ENCODE data around the gene VPS26B.
"Not testable (repeated sequence)": the region's sequence is repeated elsewhere in the genome, so short reads cannot be mapped to it uniquely, and the experiment has no call there.

VPS26B gene

DNA sequence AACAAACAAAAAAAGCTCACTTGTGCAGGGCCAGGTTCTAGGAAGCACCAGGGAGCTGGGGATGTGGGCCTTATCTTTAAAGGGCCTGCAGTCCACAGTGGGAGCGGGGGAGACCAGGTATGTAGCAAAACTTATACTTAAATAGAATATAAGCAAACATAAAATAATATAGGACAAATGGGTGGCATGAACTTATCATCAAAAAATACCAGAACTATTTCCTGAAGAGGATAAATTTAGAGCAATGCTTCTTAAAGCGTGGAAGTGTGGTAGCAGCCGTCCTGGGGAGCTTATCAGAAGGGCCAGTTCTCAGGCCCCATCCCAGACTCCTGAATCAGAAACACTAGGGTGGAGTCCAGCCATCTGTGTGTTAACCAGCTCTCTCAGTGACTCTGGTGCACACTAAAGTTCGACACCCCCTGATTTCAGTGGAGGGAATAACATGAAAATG is 9.3 kb downstream of the VPS26B start:
- no peak for DNase-seq

DNA sequence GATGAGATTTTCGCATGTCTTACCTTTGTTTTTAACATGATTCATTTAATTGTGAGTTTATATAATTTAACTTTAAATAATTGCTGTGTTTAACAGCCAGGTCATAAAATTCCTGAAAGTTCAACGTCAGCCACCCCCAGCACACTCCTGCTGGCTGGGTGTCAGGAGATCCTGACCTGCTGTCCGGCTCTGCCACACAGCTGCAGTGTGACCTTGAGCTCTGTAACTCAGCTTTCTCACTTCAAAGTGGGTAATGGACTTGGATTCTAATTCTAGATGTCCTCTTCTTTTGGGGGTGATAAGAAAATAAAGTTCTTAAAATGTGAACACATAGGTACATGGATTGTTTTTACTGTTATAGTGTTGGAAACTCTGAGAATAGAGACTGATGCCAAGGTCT is 10.9 kb downstream of the VPS26B start:
- no peak for DNase-seq

DNA sequence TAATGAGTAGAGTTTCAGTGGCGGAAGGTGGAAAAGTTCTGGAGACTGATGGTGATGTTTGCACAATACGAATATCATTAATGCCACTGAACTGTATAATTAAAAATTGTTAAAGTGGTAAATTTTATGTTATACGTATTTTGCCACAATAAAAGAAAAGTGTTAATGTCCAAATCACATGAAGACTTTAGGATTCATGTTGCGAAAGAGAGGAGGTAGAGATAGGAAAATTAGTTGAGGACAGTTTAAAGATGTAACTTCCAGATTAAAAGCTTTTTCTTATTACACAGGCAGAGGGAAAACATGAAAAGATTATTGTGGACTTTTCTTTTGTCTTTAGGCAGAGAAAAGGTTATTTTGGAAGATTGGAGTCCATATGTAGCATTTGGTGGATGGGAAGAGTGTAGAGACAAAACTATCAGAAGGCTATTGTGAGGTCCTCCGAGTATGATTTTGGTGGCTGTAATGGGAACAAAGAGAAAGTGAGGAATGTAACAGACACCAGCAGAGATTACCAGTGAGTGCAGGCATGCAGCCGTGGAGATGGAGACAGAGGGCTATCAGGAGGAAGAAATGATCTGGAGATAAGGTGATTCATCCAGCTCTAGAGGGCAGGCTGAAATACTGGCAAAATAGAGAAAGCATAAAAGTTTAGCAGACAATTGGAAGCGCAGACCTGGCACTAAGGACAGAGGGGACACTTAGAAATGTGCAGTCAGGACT is 12.5 kb downstream of the VPS26B start:
- no peak for DNase-seq

DNA sequence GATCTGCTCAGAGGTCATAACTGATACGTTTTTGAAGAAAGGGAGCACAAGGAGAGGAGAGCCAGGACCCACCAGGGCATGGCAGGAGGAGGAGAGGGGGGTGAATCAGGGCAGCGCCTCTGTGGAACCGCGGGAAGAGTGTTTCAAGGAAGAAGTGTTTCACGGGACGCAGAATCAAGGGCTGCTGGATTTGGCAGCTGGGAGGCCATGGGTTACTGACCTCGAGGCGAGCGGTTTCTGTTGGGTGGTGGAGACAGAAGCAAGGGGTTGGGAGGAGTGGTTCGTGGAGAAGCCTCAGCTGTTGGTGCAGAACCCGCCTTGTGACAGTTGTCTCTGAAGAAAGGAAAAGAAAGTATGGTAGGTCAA is 13.1 kb downstream of the VPS26B start:
- no peak for DNase-seq

DNA sequence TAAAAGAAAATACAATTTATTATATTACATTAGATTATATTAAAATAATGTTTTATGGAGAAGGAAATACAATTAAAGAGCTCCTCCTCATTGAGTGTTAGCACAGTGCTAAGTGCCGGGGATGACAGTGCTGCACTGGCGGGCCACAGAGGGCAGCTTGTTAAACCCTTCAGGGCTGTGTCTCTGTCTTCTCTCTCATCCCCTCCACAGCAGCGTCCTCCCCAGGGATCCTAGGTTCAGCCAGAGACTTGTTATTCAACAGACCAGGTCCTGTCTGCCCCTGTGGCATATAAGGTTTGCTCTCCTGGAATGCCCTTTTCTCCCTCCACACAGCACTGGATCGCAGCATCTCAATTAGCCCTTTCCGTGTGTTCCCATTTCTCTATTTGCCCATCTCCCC is 14.5 kb downstream of the VPS26B start:
- no peak for DNase-seq

DNA sequence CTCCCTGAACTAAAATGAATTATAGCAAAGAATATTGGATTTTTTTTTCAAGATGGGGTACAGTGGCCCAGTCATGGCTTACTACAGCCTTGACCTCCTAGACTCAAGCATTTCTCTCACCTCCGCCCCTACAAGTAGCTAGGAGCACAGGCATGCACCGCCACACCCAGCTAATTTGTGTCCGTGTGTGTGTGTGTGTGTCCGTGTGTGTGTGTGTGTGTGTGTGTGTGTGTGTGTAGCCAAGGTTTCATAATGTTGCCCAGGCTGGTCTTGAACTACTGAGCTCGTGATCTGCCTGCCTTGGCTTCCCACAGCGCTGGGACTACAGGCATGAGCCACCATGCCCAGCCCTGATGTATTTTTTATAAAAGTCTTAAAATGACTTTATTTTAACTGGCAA is 16.1 kb downstream of the VPS26B start:
- DNase-seq = no peak

DNA sequence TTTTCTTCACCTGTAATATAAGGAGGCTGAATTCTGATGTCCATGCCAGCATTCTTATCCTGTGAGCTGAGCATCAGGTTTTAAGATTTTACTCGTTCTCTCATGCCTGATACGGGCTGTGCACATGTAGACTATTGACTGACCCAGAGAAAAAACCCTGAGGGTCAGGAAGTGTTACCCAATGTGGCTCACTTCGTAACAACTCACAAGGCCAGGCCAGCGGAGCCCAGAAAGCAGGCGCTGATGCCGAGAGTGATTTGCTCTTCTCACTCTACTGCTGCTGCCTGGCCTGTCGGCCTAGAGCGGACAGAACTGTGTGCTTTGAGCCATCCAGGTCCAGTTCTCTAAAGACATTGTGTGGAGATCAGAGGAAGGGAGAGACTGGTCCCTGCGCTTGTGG is 17.9 kb downstream of the VPS26B start:
- DNase-seq = no peak

DNA sequence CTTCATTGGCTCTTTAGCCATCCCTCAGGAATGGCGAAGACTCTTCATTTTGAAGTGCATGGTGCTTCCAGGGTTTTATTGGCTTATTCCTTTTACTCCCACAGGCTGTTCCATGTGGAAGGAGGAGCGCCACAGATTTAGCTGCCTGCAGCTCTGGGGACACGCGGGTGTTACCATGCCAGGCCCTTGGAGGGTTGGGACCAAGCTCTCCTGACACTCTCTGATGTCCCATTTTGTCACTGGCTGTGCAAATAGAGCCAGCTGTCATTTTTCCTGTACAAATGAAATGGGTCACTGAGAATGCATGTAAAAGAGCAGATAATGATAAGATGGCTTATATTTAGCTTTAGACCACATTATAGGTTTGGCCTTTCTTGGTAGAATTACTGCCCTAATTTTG is 19.4 kb downstream of the VPS26B start:
- no peak for DNase-seq

DNA sequence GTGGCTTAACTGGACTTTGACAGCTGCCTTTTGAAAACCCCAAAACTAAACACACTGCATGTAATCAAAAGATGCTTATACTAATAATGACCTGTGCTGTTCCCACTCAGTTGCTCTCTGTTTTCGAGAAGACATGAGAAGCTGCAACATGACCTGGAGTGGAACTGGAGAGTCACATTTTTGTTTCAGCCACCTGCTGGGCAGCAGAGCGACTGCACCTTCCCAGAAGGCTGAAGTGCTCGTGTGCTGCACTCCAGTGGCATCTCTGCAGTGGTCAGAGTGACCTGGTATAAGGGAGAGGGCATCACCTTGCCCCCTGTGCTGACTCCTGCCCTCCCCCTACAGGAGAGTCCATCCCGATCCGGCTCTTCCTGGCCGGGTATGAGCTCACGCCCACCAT is 20.1 kb downstream of the VPS26B start:
- DNase-seq = no peak

DNA sequence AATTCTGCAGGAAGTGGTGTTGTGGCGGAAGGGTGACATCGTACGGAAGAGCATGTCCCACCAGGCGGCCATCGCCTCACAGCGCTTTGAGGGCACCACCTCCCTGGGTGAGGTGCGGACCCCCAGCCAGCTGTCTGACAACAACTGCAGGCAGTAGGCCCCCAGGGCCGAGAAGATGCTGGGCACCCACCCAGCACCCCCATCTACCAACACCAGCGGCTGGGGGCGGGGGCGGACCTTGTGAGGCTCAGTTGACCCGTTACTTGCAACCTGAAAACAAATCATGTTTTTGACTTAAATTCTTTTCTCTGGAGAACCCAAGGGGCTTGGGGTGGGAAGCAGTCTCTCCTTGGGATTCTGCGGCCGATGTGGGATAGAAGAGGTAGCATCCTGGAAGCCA is 21.0 kb downstream of the VPS26B start:
- no peak for DNase-seq

DNA sequence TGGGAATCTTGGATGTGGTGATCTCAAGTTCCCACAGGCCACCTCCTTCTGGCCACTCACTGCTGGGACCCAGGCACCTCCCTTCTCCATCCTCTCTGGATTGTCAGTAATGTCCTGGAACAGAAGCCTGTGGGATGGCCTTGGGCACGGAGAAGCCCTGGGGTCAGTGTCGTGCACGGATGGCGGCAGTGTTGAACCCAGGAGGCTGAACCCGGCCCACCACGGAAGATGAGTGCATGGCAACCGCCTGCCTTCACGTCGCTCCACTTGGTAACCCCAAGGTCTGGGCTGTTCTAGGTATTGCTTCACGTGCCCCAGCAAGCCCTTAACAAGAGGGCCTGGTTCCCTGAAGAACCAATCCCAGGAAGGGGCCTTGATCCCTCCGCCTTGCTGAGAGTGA is 21.6 kb downstream of the VPS26B start:
- no peak for DNase-seq

DNA sequence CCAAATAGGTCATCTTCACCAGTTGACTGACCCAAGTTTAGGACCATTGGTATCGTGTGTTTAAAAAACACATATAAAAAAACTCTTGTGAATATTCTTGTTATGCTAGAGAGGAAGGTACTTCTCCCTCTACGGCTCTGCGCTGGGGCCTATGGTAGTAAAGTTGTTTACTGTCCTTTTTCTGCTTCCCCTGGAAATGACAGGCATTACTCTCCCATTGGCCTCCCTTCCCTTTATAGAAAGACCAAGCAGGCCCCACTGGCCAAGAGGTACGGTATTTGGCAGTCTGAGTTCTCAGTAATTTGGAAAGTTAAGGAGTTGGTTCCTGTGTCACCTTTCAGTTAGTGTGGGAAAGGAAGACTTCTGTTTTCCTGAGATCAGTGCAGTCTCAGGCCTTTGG is 22.2 kb downstream of the VPS26B start:
- DNase-seq = no peak

DNA sequence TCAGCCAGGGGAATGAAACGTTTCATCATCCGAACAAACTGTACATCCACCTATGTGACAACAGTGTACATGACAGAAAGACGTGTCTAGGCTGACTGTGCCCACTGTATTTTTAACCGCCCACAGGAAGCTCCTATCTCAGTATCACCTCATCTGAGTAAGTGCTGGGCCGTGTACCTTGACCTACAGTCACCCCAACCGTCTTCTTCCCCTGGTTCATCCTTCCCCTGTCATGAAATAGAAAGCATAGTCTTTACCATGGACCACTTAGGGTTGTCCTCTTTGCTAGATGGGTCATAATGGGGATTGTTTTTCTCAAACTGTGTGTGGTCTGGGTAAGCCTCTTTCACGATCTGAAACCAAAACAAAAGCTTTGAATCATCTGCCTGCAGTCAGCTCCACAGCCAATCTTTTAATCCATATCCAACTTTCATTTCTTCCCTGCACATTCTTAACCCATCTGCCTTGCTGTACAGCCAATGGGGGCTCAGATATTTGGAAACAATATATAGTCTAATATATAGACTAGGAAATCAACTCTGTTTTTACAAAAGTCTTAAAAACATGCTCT is 24.5 kb downstream of the VPS26B start:
- no peak for DNase-seq

DNA sequence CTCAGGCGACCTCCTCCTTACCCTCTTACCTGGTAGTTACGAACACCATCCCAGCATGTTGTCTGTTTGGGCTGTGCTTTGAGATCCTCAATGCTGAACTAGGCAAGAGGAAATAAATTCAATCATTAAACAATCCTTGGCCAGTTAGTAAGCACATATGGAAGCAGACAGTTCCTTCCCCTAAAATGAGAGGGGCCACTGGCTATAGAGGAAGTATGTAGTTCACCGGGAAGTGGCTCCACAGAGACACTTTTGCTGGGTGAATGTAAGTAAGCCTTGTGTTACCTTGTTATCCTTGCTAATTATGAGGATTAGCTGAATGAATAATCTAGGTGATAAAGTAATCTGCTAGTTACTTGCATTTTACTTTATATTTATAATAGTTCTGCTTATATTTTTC is 25.8 kb downstream of the VPS26B start:
- DNase-seq = no peak

DNA sequence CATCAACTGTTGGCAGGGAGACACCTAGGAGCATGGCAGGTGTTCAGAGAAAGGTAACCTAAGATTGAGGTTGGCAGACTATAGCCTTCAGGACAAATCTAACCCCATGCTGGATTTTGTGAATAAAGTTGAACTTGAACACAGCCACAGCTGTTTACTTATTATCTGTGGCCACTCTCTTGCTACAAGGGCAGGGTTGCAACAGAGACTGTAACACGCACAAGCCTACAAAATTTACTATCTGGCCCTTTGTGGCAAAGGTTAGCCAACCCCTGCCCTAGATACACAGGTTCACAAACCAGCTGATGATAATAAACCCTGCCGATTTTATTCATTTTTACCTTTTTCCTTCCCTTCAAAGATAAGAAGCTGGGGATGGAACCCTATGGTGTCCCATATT is 26.2 kb downstream of the VPS26B start:
- no peak for DNase-seq

DNA sequence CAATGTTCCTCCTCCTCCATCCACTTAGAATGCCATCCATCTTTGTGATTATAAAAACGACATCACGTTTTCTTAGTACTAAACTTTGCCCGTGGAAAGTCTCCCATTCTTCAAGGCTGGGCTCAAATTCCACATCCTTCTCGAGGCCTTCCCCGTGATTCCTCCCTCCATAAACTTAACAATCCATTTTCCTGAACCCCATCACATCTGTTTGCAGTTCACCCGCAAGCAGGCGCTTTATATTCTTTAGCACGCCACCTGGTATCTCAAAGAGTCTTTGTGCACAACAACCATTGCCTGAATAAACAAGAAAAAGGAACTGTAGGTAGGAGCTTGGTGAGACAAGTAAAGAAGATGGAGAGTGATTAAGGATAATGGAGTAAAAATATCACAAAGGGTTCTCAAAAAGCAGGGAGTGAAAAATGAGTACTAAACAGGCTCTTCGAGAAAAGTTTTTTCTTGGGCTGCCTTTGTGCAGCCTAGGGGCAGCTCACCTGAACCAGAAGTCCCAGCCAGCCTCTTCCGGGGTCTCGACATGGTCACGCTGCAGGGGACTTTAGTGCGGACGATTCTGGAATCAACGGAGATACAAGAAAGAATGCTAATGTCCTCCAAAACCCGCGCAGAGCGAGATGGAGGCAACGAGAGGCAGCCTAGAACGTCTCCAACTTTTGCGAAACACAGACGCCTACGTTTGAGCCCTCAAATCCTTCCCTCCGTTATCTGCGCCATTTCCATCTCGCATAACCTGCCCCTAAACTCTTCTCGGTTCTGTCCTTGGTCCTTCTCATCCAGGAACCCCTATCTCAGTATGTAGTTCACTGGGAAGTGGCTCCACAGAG is 28.1 kb downstream of the VPS26B start:
- DNase-seq = no peak

DNA sequence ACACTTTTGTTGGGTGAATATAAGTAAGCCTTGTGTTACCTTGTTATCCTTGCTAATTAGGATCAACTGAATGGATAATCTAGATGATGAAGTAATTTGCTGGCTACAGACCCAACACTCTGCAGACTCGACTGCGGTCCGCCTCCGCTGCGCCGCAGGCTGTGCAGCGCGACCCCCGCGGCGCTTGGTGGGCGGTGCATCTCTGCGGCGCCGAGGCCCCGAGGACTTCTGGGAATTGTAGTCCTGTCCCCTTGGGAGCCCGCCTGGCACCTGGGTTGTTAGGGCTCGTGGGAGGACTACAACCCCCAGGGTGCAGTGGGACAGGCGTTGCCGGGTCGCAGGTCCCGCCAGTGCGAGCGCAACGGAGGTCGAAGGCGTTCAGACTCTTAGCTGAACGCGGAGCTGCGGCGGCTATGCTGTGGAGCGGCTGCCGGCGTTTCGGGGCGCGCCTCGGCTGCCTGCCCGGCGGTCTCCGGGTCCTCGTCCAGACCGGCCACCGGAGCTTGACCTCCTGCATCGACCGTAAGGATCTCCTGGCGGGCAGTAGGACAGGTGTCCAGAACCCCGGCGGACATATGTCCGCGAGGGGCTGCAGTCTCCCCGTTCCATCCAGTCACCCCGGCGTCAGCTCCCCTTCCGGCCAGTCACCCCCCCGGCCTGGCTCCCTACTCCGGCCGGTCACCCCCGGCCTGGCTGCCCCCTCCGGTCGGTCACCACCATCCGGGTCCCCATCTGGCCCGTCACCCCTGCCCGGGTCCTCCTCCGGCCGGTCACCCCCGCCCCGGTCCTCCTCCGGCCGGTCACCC is 28.9 kb downstream of the VPS26B start, which contains the start of the genes ACAD8 and THYN1:
ACAD8 (plus strand) TSS at position 381 of the 806 bp plus-strand sequence; CDS start at position 414, 33 bp downstream.
THYN1 (minus strand) TSS at position 165 of the 806 bp plus-strand sequence. CDS start 470 bp downstream, outside the sequence.
- DNase-seq = peak; percentile 96

DNA sequence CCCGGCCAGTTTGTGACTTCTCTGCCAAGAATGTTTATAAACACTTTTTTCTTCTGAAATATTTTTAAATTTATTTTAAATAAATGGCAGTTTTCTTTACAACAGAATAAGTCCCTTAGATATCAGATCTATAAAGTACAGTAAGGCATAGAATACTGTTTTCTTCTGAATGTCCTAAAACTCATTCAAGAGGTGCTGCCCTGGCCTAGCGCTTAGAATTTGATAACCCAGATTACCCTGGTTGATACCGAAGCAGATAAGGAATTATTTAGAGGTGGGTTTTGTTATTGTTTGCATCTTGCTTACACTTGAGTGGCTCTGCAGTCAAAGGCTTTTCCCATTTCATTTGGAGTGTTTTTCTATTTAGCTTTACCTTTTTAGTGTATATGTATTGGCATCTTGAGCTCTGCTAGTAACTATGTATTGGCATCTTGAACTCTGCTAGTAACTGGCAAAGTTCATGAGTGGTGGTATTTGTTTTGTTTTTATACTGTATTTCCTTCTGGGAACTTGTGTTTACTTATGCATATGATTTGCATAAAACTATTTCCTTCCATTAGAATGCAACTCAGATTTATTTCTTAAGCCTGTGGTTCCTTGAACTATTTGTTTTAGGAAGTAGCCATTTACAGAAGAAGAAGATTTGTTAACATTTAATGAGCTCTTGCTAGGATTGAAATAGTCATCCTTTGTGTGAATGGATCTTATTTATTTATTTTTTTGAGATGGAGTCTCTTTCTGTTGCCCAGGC is 30.1 kb downstream of the VPS26B start:
- DNase-seq = no peak

DNA sequence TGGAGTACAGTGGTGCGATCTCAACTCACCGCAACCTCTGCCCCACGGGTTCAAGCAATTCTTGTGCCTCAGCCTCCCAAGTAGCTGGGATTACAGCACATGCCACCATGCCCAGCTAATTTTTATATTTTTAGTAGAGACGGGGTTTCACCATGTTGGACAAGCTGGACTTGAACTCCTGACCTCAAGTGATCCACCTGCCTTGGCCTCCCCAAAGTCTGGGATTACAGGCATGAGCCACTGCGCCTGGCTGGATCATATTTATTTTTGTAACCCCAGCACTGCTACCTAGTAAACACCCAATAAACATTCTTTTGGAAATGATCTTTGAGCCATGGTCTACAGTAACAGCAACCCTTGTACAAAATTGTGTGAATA is 30.7 kb downstream of the VPS26B start:
- not testable (repeated sequence) for DNase-seq

DNA sequence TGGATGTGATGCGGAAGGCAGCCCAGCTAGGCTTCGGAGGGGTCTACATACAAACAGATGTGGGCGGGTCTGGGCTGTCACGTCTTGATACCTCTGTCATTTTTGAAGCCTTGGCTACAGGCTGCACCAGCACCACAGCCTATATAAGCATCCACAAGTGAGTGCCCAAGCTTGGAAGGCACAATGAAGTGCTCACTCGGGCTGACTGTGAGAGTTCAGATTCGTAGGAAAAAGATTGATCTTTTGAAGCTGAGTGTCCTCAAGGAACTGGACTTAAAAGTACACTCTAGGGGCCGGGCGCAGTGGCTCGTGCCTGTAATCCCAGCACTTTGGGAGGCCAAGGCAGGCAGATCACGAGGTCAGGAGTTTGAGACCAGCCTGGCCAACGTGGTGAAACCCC is 32.6 kb downstream of the VPS26B start:
- DNase-seq = no peak

DNA sequence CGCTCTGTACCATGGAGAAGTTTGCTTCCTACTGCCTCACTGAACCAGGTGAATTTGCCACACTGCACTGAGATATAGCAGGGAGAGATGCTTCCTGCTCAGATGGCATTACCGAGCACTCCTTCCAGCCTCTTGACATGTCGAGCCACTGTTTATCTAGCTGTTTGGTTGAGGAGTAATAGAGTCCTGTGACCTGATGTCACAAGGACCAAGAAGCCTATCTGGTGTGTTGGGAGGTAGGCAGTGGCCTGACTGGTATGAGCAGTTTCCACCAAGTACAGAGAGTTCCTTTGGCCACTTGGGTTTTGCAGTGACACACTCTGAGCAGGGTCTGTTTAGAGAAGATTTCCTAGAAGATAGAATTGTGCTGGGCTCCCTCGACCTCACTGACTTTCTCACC is 34.1 kb downstream of the VPS26B start:
- DNase-seq = no peak

DNA sequence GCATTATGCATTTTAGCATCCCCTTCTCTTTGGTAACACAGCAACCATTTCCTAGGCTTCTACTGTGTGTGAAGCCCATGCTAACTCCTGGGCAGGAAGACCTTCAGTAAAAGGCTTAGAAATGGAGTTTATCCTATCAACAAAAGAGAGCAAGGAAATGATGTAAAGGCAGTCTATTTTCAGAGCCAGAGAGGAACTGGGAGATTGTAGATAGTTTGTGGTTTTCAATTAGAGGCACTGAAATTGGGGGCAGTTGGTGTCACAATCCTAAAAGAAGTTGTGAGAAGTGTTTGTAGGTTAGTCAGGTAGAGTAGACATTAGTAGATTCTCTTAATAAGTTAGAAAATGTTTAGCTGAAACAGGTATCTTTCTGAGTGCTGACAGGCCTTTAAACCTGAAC is 36.0 kb downstream of the VPS26B start:
- no peak for DNase-seq
